SIG-M5 treated with dmso at 0.1 percent for 504 hours (cell line): ENCODE measurements around the gene LRFN4.
A peak's percentile ranks its signal among the peaks of the same experiment; 100 is the strongest.

ENCODE experiments used
- DNase-seq: peaks from one replicate; lab custom pipeline; 2025; ENCODE audit not compliant: unreplicated experiment; lab: John Stamatoyannopoulos, UW

Gene LRFN4

GRCh38 chr11:66887526-66887925, 30.7 kb downstream of the LRFN4 start:
- no peak for DNase-seq

- DNase-seq = no peak
Measured at GRCh38 chr11:66888282-66888681, 31.4 kb downstream of the LRFN4 start.

- no peak for DNase-seq
Measured at GRCh38 chr11:66889960-66890359, 33.1 kb downstream of the LRFN4 start.

GRCh38 chr11:66891851-66892660, 35.2 kb downstream of the LRFN4 start:
- peak; percentile 72 for DNase-seq

GRCh38 chr11:66892911-66893310, 36.0 kb downstream of the LRFN4 start:
- DNase-seq = no peak

- no peak for DNase-seq
Measured at GRCh38 chr11:66894141-66894540, 37.3 kb downstream of the LRFN4 start.

GRCh38 chr11:66901964-66902390, 45.1 kb downstream of the LRFN4 start:
- DNase-seq = no peak

GRCh38 chr11:66902486-66903177, 45.8 kb downstream of the LRFN4 start:
- DNase-seq = no peak

- no peak for DNase-seq
Measured at GRCh38 chr11:66904055-66904454, 47.2 kb downstream of the LRFN4 start.

- no peak for DNase-seq
Measured at GRCh38 chr11:66904561-66904960, 47.7 kb downstream of the LRFN4 start.

- DNase-seq = no peak
Measured at GRCh38 chr11:66904981-66905521, 48.2 kb downstream of the LRFN4 start.

- no peak for DNase-seq
Measured at GRCh38 chr11:66905631-66906030, 48.8 kb downstream of the LRFN4 start.

GRCh38 chr11:66906061-66906733, 49.3 kb downstream of the LRFN4 start:
- DNase-seq = no peak

- no peak for DNase-seq
Measured at GRCh38 chr11:66907751-66908630, 51.1 kb downstream of the LRFN4 start.

GRCh38 chr11:66909181-66909580, 52.3 kb downstream of the LRFN4 start:
- DNase-seq = no peak

- no peak for DNase-seq
Measured at GRCh38 chr11:66910016-66910415, 53.2 kb downstream of the LRFN4 start.
